GM13976 (cell line): Measurements from ENCODE around the gene FCSK.

Experiments used
- DNase-seq: peaks from one replicate; pipeline ENCODE4 v3.0.0; 2012; ENCODE audit warnings: low spot score
- in situ Hi-C: fragments of 300-500 bp; cut with MboI; formaldehyde crosslinking; loops from one replicate; pipeline ENCODE4 v1.12.0; 2022; ENCODE audit warnings: low sequenced_read_pairs, mixed read lengths, inconsistent platforms; ENCODE audit not compliant: unreplicated experiment
- TF ChIP-seq, protein P1 (sequence below): IDR thresholded peaks from 2 replicates; pipeline ENCODE4 v1.5.1; 2012; ENCODE audit warnings: borderline replicate concordance, mild to moderate bottlenecking; ENCODE audit not compliant: insufficient read depth; ENCODE audit errors: extremely low read depth, missing control alignments, control extremely low read depth

Gene FCSK

DNA sequence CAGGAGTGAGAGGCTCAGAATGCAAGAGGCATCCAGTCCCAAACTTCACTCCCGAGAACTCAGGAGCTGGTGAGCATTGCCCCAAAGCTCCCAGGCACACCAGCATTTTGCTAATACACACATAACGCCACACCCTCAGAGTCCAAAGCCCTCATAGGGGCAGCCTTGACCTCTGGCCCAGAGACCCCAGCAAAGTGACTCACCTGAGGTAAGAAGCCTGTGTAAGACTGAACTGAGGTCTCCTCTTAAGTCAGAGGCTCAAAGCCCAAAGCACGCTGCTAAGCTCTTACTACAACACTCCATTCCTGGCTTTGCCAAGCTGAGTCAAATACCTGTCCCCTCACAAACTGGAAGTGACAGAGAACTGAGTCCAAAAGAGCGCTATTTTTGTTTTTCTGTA lies 31.9 kb upstream of the FCSK start:
- in situ Hi-C loops = no loop called here
- TF ChIP-seq, protein P1, sequence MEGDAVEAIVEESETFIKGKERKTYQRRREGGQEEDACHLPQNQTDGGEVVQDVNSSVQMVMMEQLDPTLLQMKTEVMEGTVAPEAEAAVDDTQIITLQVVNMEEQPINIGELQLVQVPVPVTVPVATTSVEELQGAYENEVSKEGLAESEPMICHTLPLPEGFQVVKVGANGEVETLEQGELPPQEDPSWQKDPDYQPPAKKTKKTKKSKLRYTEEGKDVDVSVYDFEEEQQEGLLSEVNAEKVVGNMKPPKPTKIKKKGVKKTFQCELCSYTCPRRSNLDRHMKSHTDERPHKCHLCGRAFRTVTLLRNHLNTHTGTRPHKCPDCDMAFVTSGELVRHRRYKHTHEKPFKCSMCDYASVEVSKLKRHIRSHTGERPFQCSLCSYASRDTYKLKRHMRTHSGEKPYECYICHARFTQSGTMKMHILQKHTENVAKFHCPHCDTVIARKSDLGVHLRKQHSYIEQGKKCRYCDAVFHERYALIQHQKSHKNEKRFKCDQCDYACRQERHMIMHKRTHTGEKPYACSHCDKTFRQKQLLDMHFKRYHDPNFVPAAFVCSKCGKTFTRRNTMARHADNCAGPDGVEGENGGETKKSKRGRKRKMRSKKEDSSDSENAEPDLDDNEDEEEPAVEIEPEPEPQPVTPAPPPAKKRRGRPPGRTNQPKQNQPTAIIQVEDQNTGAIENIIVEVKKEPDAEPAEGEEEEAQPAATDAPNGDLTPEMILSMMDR = no peak
- no peak for DNase-seq

DNA sequence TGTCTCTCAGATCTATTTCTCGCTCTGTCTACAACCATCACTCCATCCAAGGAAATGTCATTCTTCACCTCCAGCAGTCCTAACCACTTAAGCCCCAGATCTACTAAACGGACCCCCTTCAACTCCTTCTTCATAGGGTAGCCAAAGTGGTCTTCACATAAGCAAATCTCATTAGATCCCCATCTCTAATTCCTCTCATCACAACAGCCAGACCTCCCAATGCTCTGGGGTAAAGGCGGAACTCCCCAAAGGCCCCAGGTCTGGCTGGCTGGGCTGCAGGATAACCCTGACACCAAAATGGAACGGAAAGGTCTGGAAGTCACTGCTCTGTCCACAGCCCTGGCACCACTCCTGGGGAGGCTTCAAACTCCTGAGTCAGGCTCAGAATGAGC lies 26.6 kb upstream of the FCSK start:
- TF ChIP-seq, protein P1 = no peak
- in situ Hi-C loops = no loop called here
- DNase-seq = no peak

DNA sequence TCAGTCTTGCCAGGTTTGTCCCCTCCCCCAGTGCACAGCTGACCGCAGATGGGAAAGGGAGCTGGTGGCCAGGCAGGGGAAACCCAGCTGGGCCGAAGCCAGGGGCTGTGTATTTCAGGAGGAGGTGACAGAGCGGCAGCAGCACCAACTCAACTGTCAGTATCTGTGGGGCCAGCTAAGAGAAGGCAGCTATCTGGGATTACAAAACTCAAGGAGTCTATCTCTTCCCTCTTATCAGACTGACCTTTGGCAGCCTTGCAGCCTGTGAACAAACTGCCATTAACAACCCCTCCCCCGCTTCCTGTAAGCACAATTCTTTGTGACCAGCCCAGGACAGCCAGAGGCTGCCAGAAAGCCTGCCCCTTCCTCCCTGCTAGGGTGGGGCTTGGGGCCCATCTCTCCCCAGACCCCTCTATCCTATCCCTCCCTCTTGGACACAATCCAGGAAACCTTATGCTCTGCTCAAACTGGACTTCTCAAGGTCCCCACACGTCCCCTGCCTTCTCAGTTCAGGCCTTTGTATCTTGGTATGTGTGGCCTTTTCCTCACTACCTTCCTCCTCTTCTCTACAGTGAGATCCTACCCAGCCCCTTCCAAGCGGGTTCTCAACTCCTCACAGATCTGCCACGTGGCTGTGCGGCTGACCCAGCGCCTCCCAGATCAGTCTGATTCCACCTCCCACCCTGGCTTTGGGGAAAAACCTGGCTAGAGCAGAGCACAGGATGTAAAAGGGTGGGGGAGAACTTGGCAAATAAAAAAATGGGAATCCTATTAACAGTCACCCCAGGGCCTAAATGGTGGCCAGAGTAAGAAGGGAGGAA lies 26.0 kb upstream of the FCSK start:
- peak; percentile 73 for DNase-seq
- in situ Hi-C loops = no loop called here
- TF ChIP-seq, protein P1 = no peak

DNA sequence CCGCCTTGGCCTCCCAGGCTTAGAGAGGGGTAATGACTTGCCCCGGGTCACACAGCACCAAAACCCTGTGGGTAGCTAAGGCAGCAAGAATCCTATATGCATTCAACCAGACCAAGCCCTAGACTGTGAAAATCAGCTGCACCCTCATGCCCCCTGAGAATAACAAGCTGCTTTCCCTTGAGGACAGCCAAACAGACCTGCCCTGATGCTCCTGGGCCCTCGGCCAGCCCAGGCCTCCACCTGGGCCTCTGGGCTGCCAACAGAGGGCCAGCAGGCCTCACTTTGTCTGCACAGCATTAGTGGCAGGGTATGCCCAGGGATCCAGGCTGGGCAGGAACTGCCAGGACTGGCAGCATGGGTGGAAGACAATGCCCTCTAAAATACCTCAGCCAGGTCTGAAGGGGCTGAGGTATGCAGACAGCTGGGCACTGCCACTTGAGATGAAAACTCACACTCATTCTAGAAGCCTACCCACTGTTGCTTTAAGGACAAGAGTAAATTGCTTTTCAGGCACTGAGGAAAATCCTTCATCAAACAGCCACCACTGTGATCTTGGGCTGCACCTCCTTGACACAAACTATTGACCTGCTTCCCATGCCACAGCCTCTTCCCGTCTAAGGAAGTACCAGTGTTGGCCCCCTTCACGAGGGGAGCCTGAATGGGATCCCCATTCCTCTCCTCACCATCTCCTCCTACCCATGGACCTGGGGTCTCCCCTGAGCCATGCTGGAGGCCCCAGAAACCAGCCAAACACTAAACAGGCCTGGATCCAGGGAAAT lies 24.3 kb upstream of the FCSK start:
- peak; percentile 27 for DNase-seq
- in situ Hi-C loops = no loop called here
- TF ChIP-seq, protein P1 = no peak

DNA sequence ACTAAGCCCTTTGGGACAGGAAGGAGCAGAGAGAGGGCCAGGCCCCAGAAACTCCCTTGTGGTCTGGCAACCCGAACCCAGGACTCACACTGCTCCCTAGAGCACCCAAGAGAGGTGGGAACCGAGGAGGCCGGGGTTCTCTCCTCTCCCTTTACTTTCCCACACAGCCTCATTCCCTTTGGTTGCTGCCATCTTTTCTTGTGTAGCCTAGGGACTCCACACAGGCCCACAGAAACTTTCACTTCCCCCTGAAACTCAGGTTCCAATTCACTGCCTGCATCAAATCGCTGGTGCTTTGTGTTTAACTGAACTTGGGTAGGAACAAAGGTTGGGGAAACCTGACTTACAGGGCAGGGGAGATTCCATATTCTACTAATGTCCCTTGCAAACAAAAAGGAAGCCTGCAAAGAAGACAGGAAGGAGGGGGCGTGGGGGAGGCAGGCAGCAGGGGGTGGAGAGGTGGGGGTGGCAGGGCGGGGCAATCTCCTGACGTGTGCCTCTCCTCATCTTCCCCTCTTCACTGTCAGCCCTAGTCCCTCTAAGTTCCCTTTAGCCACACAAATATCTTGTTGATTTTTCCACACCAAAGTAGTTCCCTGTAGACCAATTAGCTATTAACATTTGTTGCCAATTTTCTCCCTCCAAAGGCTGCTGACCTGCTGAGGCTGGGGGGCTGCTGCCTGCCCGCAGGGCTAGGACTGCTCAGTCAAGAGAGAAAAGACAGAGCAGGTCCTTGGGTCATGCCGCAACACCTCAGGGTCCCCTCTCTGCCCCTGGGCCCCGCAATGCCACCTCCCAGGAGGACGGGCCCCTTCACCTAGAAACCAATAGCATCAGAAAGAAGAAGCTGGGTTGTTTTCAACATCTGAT lies 23.5 kb upstream of the FCSK start:
- peak; percentile 83 for DNase-seq
- in situ Hi-C loops = no loop called here
- TF ChIP-seq, protein P1 = no peak

DNA sequence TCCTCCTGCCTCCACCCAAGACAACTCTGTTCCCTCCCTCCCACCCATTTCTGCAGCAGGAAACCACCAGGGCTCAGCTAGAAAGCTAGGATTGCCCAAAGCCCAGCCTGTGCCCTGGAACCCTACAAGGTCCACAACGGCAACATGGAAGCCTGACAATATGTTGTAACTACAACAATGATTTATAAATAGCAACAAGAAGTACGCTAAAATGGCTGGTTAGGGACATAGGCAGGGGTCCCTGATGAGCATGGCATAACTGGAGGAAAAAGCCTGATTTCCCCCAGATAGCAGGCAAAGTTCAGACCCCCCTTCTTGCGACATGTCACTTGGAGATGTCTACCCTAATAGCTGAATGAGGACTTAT lies 22.1 kb upstream of the FCSK start:
- in situ Hi-C loops = no loop called here
- TF ChIP-seq, protein P1 = no peak
- DNase-seq = no peak
